Adrenal gland (tissue), 12 donors: ENCODE results near the gene PTPN21. TPM values are rescaled to one million over a fixed set of nuclear protein-coding genes. Genes with fewer than 3 reads are reported as not detected.
A peak's percentile ranks its signal among the peaks of the same experiment; 100 is the strongest.

Experiments
- DNase-seq, 7 donors: peaks; one replicate each; pipeline ENCODE4 v3.0.0-alpha.2; 2019 to 2020
- H3K27ac ChIP-seq, 5 donors: fragments of 200-600 bp; sonication (generic) in 4 of 5; 1 replicate in 3 of 5; 2 replicates in 2 of 5; pipeline versions ENCODE4 v1.5.1 to v1.8.0; 2016 to 2020; ENCODE audit warnings: mild to moderate bottlenecking in 1 of 5
- H3K27me3 ChIP-seq: fragments of 200-600 bp; 2 replicates; pipeline ENCODE4 v1.8.0; 2021
- H3K36me3 ChIP-seq, 2 donors: fragments of 200-600 bp; replicated peaks in 1 of 2; 1 replicate in 1 of 2; 2 replicates in 1 of 2; pipeline versions ENCODE4 v1.5.1 to v1.8.0; 2018 to 2022
- H3K4me1 ChIP-seq, 2 donors: fragments of 200-600 bp; replicated peaks in 1 of 2; 1 replicate in 1 of 2; 2 replicates in 1 of 2; pipeline versions ENCODE4 v1.5.1 to v1.8.0; 2018 to 2021
- H3K4me3 ChIP-seq, 4 donors: fragments of 200-600 bp; sonication (generic) in 3 of 4; one replicate each; pipeline ENCODE4 v1.5.1; 2016 to 2018
- H3K9me3 ChIP-seq, 3 donors: fragments of 200-600 bp; sonication (generic) in 1 of 3; replicated peaks in 1 of 3; 1 replicate in 2 of 3; 2 replicates in 1 of 3; pipeline versions ENCODE4 v1.5.1 to v1.8.0; 2016 to 2021
- POLR2A ChIP-seq, 2 donors: fragments of 450-650 bp; IDR thresholded peaks; one replicate each; pipeline ENCODE4 v1.6.1; 2017; ENCODE audit warnings: antibody characterized with exemption in 2 of 2, mild to moderate bottlenecking in 2 of 2, moderate library complexity in 1 of 2
- WGBS, 4 donors: extraction: QIAGEN DNeasy Blood & Tissue Kit in 2 of 4; methylation state at CpG; one replicate each; pipeline versions ENCODE4 v1.1.5 to v1.1.7; 2013 to 2017; 5-methylcytosine and 5-hydroxymethylcytosine counted together
- intact Hi-C, 2 donors: fragments of 100-400 bp; cut with DNase I; formaldehyde crosslinking; loops; one replicate each; pipeline versions ENCODE4 v1.14.1 to v1.15.0; 2022 to 2023
- polyA plus RNA-seq, 3 donors: library from polyadenylated mRNA; stranded (reverse); fragments of 200-250 nt in 2 of 3; fragments of 350-450 nt in 1 of 3; fragmentation: Illumina TruSeq in 1 of 3; extraction: RNeasy Lipid Tissue Mini Kit (QIAGEN cat#74804) in 1 of 3; gene quantifications; one replicate each; pipeline ENCODE4 v1.2.3, GENCODE V29; 2013 to 2014
- total RNA-seq, 9 donors: library from RNA; depleted of rRNA in 4 of 9; stranded (reverse); fragments of >200 nt in 4 of 9; fragments of 120-200 nt in 1 of 9; fragmentation: NEBNext Ultra II Directional in 1 of 9; extraction: Animal tissue kit (Norgen Biotek cat#: 25700) in 1 of 9; gene quantifications; one replicate each; pipeline versions ENCODE4 v1.1.0 to v1.2.4, GENCODE V29; 2013 to 2023
- TF ChIP-seq, protein P1 (sequence below), 6 experiments: fragments of 450-650 bp in 4 of 6; fragments of 200-600 bp in 2 of 6; sonication (generic) in 1 of 6; IDR thresholded peaks; 1 replicate in 5 of 6; 2 replicates in 1 of 6; pipeline versions ENCODE4 v1.5.1 to v1.8.0; 2016 to 2021; ENCODE audit warnings: antibody characterized with exemption in 6 of 6, mild to moderate bottlenecking in 2 of 6, moderate library complexity in 1 of 6
- donor health status: healthy with polysubstance abuse.
- donor health status: Bipolar disorder and iron deficiency.
- donor health status: DM: yes; HTN: yes; CAD: no.
- donor health status: DM: no; HTN: no; CAD: no.
- donor health status: DM: no; HTN: no; CAD: no.
- donor health status: DM: yes; HTN: yes; CAD: no.

PTPN21 gene
- total and polyA plus RNA-seq, 12 donors, result 3.7 to 21.3 (median 12.1) TPM

GRCh38 chr14:88476825-88477224 lies 78.0 kb downstream of the PTPN21 start:
- H3K36me3 ChIP-seq, result peaks cover 0 to 31% of the 10 kb centered on the region in 2 donors
- no peak for DNase-seq

DNA sequence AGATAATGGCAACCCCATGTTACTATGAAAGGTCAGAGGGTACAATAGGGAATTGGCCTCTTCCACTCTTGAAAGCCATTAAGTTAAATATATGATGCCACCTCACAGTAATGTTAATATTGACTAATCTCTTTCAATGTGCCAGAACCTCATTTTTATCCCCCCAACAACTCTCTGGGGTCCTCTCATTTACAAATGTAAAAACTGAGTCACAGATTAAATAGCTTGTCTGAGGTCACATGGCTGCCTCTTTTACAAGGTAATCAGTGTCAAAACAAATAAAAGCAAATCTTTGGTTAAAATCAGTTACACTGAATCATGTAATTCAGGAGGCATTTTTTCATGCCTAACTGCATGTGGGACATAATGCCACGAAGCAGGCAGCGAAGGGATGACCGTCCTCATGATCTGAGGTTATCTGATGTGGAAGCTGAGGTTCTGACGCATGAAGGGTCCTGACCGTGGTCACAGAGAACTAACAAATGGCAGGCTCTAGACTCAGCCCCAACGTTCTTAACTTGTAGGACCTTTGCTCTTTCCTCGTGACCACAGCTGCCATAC lies 78.5 kb downstream of the PTPN21 start:
- 85 to 93% (median 91%) methylated on average over 7 of the region's 7 CpGs for WGBS, 4 donors
- H3K4me1 ChIP-seq, result peaks cover 0 to 8% of the 10 kb centered on the region in 2 donors
- no peak overlapping the region for H3K4me3 ChIP-seq
- no peak for TF ChIP-seq POLR2A (IDR thresholded peaks at IDR 0.05)
- TF ChIP-seq, protein P1, sequence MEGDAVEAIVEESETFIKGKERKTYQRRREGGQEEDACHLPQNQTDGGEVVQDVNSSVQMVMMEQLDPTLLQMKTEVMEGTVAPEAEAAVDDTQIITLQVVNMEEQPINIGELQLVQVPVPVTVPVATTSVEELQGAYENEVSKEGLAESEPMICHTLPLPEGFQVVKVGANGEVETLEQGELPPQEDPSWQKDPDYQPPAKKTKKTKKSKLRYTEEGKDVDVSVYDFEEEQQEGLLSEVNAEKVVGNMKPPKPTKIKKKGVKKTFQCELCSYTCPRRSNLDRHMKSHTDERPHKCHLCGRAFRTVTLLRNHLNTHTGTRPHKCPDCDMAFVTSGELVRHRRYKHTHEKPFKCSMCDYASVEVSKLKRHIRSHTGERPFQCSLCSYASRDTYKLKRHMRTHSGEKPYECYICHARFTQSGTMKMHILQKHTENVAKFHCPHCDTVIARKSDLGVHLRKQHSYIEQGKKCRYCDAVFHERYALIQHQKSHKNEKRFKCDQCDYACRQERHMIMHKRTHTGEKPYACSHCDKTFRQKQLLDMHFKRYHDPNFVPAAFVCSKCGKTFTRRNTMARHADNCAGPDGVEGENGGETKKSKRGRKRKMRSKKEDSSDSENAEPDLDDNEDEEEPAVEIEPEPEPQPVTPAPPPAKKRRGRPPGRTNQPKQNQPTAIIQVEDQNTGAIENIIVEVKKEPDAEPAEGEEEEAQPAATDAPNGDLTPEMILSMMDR (IDR thresholded peaks at IDR 0.05), result no peak
- H3K36me3 ChIP-seq, result peaks cover 0 to 31% of the 10 kb centered on the region in 2 donors
- intact Hi-C loops, result no loop called here
- no peaks in the 10 kb centered on the region for H3K9me3 ChIP-seq
- H3K27ac ChIP-seq, result no peak overlapping the region
- no peaks in the 10 kb centered on the region for H3K27me3 ChIP-seq
- no peak for DNase-seq

More at GRCh38 chr14:88476825-88477224, 78.0 kb downstream of the PTPN21 start:
- Histone ChIP-seq H3K9me3 (no peaks in the 10 kb centered on the region), H3K4me3 (no peak overlapping the region), H3K4me1 (peaks cover 0 to 8% of the 10 kb centered on the region in 2 donors), H3K27me3 (no peaks in the 10 kb centered on the region), H3K27ac (no peak overlapping the region)
- no peak for TF ChIP-seq POLR2A (IDR thresholded peaks at IDR 0.05)
- TF ChIP-seq, protein P1 (IDR thresholded peaks at IDR 0.05), result no peak
- intact Hi-C loops, result no loop called here
- 85 to 100% (median 94%) methylated on average over 2 of the region's 2 CpGs for WGBS, 4 donors

DNA sequence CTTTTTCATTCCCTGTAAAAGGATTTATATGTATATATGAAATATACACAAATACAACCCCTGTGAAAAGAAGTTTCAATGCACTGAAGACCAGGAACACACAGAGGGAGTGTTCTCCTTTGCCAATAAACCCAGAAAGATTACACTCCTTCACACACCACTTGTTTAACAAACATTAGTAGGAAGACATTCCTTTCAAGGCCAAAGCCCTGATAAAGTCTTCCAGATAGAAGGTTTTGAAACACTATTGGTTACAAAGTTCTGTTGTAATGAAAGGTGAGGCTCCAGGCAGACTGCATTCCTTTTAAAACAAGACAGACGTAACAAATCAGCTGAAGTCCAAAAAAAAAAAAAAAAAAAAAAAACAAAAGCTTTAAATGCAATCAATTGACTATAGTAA lies 81.0 kb downstream of the PTPN21 start:
- H3K4me1 ChIP-seq, result peaks cover 0 to 11% of the 10 kb centered on the region in 2 donors
- no peak for TF ChIP-seq POLR2A (IDR thresholded peaks at IDR 0.05)
- TF ChIP-seq, protein P1 (IDR thresholded peaks at IDR 0.05), result no peak
- H3K36me3 ChIP-seq, result peaks cover 0 to 27% of the 10 kb centered on the region in 2 donors
- peak in 1 of 7 donors; percentile 33 for DNase-seq
- H3K9me3 ChIP-seq, result no peaks in the 10 kb centered on the region
- intact Hi-C loops, result no loop called here
- no peaks in the 10 kb centered on the region for H3K27me3 ChIP-seq
- WGBS, 4 donors, result 31 to 59% (median 37%) methylated on average over 1 of the region's 1 CpG
- no peak overlapping the region for H3K4me3 ChIP-seq
- H3K27ac ChIP-seq, result peak overlapping the region in 1 of 5 donors; percentile 20

- H3K27ac ChIP-seq, result no peak overlapping the region
- intact Hi-C loops, result no loop called here
- 91 to 95% (median 91%) methylated on average over 7 of the region's 7 CpGs for WGBS, 4 donors
Observed at GRCh38 chr14:88470542-88471440, 84.0 kb downstream of the PTPN21 start.

More at GRCh38 chr14:88470542-88471440, 84.0 kb downstream of the PTPN21 start:
- Histone ChIP-seq H3K9me3 (no peaks in the 10 kb centered on the region), H3K4me1 (peaks cover 0 to 19% of the 10 kb centered on the region in 2 donors), H3K4me3 (no peak overlapping the region), H3K27me3 (no peaks in the 10 kb centered on the region), H3K36me3 (peaks cover 0 to 36% of the 10 kb centered on the region in 2 donors)
- TF ChIP-seq POLR2A (IDR thresholded peaks at IDR 0.05), result no peak
- TF ChIP-seq, protein P1 (IDR thresholded peaks at IDR 0.05), result no peak
- DNase-seq, result no peak
